DND-41 (cell line): ENCODE data around the gene ZIM2.

Experiments
- ATAC-seq: fragments of 200-7000 bp; cut with Tn5 transposase; 3 replicates; pipeline ENCODE4 v1.9.1; 2021; ENCODE audit warnings: low read depth; ENCODE audit not compliant: insufficient read depth
- DNase-seq: peaks from one replicate; pipeline ENCODE4 v3.0.0-alpha.2; 2020
- H2AFZ ChIP-seq: 2 replicates; pipeline ENCODE4 v1.6.0; 2012; ENCODE audit warnings: low read depth, low read length
- H3K27ac ChIP-seq: 2 replicates; pipeline ENCODE4 v1.5.1; 2012; ENCODE audit warnings: low read length, inconsistent platforms
- H3K27me3 ChIP-seq: fragments of 200-600 bp; sonication (generic); 2 replicates; pipeline ENCODE4 v1.6.0; 2012; ENCODE audit warnings: low read length, mild to moderate bottlenecking, inconsistent platforms; ENCODE audit not compliant: insufficient read depth, poor library complexity
- H3K36me3 ChIP-seq: 2 replicates; pipeline ENCODE4 v1.5.1; 2012; ENCODE audit warnings: low read length, inconsistent platforms; ENCODE audit not compliant: insufficient read depth
- H3K4me1 ChIP-seq: 2 replicates; pipeline ENCODE4 v1.5.1; 2012; ENCODE audit warnings: mild to moderate bottlenecking, low read length; ENCODE audit not compliant: insufficient read depth
- H3K4me2 ChIP-seq: 2 replicates; pipeline ENCODE4 v1.6.0; 2012; ENCODE audit warnings: mild to moderate bottlenecking, moderate library complexity, low read length, inconsistent platforms; ENCODE audit not compliant: insufficient read depth
- H3K4me3 ChIP-seq, 2 experiments: fragments of 200-600 bp in 1 of 2; shearing (Covaris generic) in 1 of 2; 2 replicates each; pipeline ENCODE4 v1.5.1; 2012 to 2016; ENCODE audit warnings: inconsistent platforms in 2 of 2, low read length in 2 of 2, mild to moderate bottlenecking in 2 of 2, low read depth in 1 of 2, moderate library complexity in 1 of 2
- H3K79me2 ChIP-seq: 2 replicates; pipeline ENCODE4 v1.6.0; 2012; ENCODE audit warnings: low read length, inconsistent platforms; ENCODE audit not compliant: insufficient read depth
- H3K9ac ChIP-seq: 2 replicates; pipeline ENCODE4 v1.6.0; 2012; ENCODE audit warnings: low read depth, mild to moderate bottlenecking, inconsistent platforms, low read length, moderate library complexity
- H3K9me3 ChIP-seq: 2 replicates; pipeline ENCODE4 v1.5.1; 2012; ENCODE audit warnings: low read length, moderate library complexity, mild to moderate bottlenecking, inconsistent platforms; ENCODE audit not compliant: insufficient read depth, severe bottlenecking
- H4K20me1 ChIP-seq: 2 replicates; pipeline ENCODE4 v1.6.0; 2012; ENCODE audit warnings: low read length; ENCODE audit not compliant: insufficient read depth
- EZH2 ChIP-seq: IDR thresholded peaks from 3 replicates; pipeline ENCODE4 v1.6.1; 2012; ENCODE audit warnings: borderline replicate concordance, low read depth, mild to moderate bottlenecking, moderate library complexity, low read length, inconsistent platforms; ENCODE audit not compliant: severe bottlenecking
- TF ChIP-seq, protein P1 (sequence below): IDR thresholded peaks from 2 replicates; pipeline ENCODE4 v1.5.1; 2012; ENCODE audit warnings: borderline replicate concordance, low read length, moderate library complexity, mild to moderate bottlenecking; ENCODE audit not compliant: poor library complexity, severe bottlenecking; ENCODE audit errors: extremely low read depth

The ZIM2 gene

DNA sequence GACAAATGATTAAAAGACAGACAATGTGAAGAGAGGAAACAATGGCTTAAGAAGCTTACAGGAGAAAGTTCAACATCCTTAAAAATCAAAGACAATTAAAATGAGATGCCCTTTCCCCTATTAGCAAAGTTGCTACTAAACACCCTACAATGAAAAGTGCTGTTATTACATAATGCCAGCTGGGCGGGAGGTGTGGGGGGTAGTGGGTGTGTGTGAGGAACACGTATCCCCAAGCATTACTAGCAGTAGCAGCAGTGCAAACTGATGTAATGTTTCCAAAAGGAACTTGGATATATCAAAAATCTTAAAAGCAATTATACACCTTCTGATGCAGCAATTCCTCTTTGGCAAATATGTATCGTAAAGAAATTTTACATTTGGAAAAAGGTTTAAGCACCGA lies 70.9 kb downstream of the ZIM2 start:
- Histone ChIP-seq H3K4me2 (no peak overlapping the region), H3K4me1 (no peaks in the 10 kb centered on the region), H3K9ac (no peak overlapping the region), H3K27me3 (no peaks in the 10 kb centered on the region), H2AFZ (no peak overlapping the region), H3K9me3 (peaks cover 8% of the 10 kb centered on the region), H3K27ac (no peak overlapping the region), H3K79me2 (no peaks in the 10 kb centered on the region), H3K4me3 (no peak overlapping the region), H4K20me1 (no peaks in the 10 kb centered on the region), H3K36me3 (no peaks in the 10 kb centered on the region)
- ATAC-seq: no peak
- no peak for DNase-seq
- TF ChIP-seq, protein P1, sequence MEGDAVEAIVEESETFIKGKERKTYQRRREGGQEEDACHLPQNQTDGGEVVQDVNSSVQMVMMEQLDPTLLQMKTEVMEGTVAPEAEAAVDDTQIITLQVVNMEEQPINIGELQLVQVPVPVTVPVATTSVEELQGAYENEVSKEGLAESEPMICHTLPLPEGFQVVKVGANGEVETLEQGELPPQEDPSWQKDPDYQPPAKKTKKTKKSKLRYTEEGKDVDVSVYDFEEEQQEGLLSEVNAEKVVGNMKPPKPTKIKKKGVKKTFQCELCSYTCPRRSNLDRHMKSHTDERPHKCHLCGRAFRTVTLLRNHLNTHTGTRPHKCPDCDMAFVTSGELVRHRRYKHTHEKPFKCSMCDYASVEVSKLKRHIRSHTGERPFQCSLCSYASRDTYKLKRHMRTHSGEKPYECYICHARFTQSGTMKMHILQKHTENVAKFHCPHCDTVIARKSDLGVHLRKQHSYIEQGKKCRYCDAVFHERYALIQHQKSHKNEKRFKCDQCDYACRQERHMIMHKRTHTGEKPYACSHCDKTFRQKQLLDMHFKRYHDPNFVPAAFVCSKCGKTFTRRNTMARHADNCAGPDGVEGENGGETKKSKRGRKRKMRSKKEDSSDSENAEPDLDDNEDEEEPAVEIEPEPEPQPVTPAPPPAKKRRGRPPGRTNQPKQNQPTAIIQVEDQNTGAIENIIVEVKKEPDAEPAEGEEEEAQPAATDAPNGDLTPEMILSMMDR: no peak
- TF ChIP-seq EZH2: no peak

DNA sequence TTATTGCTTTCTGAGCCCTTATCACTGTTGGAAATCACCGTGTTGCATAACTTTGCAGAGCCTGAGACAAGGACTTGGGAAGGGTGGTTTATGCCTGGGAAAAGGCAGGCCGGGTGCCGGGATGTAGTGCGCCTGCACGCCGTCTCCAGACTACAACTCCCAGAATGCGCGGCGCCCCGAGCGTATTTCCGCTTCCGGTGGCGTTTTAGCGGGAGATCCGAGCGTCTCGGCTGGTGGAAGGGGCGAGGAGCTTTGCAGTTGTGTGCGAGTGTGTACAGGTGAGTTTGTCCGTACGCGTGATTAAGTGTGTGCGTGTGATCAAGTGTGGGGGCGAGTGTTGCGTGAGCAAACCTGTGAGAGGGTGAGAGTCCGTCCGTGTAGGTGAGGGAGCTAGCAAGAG lies 75.4 kb downstream of the ZIM2 start:
- H3K9me3 ChIP-seq: peaks cover 10% of the 10 kb centered on the region
- no peak overlapping the region for H3K9ac ChIP-seq
- no peak for ATAC-seq

DNA sequence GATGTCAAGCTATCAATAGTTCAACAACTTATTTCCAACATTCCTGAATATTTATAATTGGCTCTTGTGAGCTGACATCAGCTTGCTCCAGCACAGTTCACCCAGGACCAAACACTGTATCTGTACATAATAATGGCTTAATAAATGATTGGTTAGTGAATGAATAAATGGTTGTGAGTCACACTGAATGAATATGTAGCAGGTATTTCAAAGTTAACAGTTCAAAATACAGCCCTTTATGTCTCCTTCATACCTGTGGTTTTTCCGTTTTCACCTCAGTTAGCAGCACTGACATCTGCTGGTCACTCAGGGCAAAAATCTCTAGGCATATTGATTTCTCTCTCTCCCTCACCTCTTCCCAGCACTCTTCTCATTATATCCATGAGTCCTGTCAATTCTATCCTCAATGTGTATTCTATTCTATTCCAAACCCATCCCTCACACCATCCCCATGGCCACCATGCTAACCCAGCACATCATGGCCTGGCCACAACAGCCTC lies 76.3 kb downstream of the ZIM2 start:
- Histone ChIP-seq H2AFZ (no peak overlapping the region), H3K4me2 (no peak overlapping the region), H4K20me1 (no peaks in the 10 kb centered on the region), H3K27me3 (no peaks in the 10 kb centered on the region), H3K4me3 (no peak overlapping the region), H3K9ac (no peak overlapping the region), H3K4me1 (no peaks in the 10 kb centered on the region), H3K36me3 (no peaks in the 10 kb centered on the region), H3K9me3 (peaks cover 10% of the 10 kb centered on the region), H3K79me2 (no peaks in the 10 kb centered on the region), H3K27ac (no peak overlapping the region)
- TF ChIP-seq EZH2: no peak
- TF ChIP-seq, protein P1: peak; percentile 37
- no peak for ATAC-seq
- DNase-seq: no peak

More for the DNA sequence above, 75.4 kb downstream of the ZIM2 start:
- Histone ChIP-seq H3K36me3 (no peaks in the 10 kb centered on the region), H3K27ac (no peak overlapping the region), H4K20me1 (no peaks in the 10 kb centered on the region), H3K27me3 (no peaks in the 10 kb centered on the region), H3K79me2 (no peaks in the 10 kb centered on the region), H3K4me2 (no peak overlapping the region), H2AFZ (no peak overlapping the region), H3K4me1 (no peaks in the 10 kb centered on the region), H3K4me3 (no peak overlapping the region)
- no peak for DNase-seq
- TF ChIP-seq, protein P1: no peak
- no peak for TF ChIP-seq EZH2

DNA sequence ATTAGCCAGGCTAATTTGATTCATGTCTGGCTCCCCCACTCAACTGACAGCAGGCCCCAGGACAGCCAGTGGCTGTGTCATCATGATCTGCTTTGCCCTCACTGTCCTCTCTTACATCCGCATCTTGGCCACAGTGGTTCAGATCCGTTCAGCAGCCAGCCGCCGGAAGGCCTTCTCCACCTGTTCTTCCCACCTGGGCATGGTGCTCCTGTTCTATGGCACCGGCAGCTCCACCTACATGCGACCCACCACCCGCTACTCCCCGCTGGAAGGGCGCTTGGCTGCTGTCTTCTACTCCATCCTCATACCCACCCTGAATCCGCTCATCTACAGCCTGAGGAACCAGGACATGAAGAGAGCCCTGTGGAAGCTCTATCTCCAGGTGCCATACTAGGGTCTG lies 79.7 kb downstream of the ZIM2 start:
- no peak overlapping the region for H3K4me2 ChIP-seq
- DNase-seq (no peak), ATAC-seq (no peak)
- TF ChIP-seq, protein P1: no peak
- no peak for TF ChIP-seq EZH2
- H4K20me1 ChIP-seq: no peaks in the 10 kb centered on the region
- H3K9ac ChIP-seq: no peak overlapping the region
- no peaks in the 10 kb centered on the region for H3K27me3 ChIP-seq
- peaks cover 10% of the 10 kb centered on the region for H3K9me3 ChIP-seq
- no peak overlapping the region for H3K27ac ChIP-seq
- no peaks in the 10 kb centered on the region for H3K36me3 ChIP-seq
- no peak overlapping the region for H2AFZ ChIP-seq
- H3K4me3 ChIP-seq: no peak overlapping the region
- H3K79me2 ChIP-seq: no peaks in the 10 kb centered on the region
- no peaks in the 10 kb centered on the region for H3K4me1 ChIP-seq
